DND-41 (cell line): ENCODE data around the gene BOD1.

Experiments used
- ATAC-seq: fragments of 200-7000 bp; cut with Tn5 transposase; 3 replicates; pipeline ENCODE4 v1.9.1; 2021; ENCODE audit warnings: low read depth; ENCODE audit not compliant: insufficient read depth
- DNase-seq: peaks from one replicate; pipeline ENCODE4 v3.0.0-alpha.2; 2020
- H2AFZ ChIP-seq: 2 replicates; pipeline ENCODE4 v1.6.0; 2012; ENCODE audit warnings: low read depth, low read length
- H3K27ac ChIP-seq: 2 replicates; pipeline ENCODE4 v1.5.1; 2012; ENCODE audit warnings: low read length, inconsistent platforms
- H3K27me3 ChIP-seq: fragments of 200-600 bp; sonication (generic); 2 replicates; pipeline ENCODE4 v1.6.0; 2012; ENCODE audit warnings: low read length, mild to moderate bottlenecking, inconsistent platforms; ENCODE audit not compliant: insufficient read depth, poor library complexity
- H3K36me3 ChIP-seq: 2 replicates; pipeline ENCODE4 v1.5.1; 2012; ENCODE audit warnings: low read length, inconsistent platforms; ENCODE audit not compliant: insufficient read depth
- H3K4me1 ChIP-seq: 2 replicates; pipeline ENCODE4 v1.5.1; 2012; ENCODE audit warnings: mild to moderate bottlenecking, low read length; ENCODE audit not compliant: insufficient read depth
- H3K4me2 ChIP-seq: 2 replicates; pipeline ENCODE4 v1.6.0; 2012; ENCODE audit warnings: mild to moderate bottlenecking, moderate library complexity, low read length, inconsistent platforms; ENCODE audit not compliant: insufficient read depth
- H3K4me3 ChIP-seq, 2 experiments: fragments of 200-600 bp in 1 of 2; shearing (Covaris generic) in 1 of 2; 2 replicates each; pipeline ENCODE4 v1.5.1; 2012 to 2016; ENCODE audit warnings: inconsistent platforms in 2 of 2, low read length in 2 of 2, mild to moderate bottlenecking in 2 of 2, low read depth in 1 of 2, moderate library complexity in 1 of 2
- H3K79me2 ChIP-seq: 2 replicates; pipeline ENCODE4 v1.6.0; 2012; ENCODE audit warnings: low read length, inconsistent platforms; ENCODE audit not compliant: insufficient read depth
- H3K9ac ChIP-seq: 2 replicates; pipeline ENCODE4 v1.6.0; 2012; ENCODE audit warnings: low read depth, mild to moderate bottlenecking, inconsistent platforms, low read length, moderate library complexity
- H3K9me3 ChIP-seq: 2 replicates; pipeline ENCODE4 v1.5.1; 2012; ENCODE audit warnings: low read length, moderate library complexity, mild to moderate bottlenecking, inconsistent platforms; ENCODE audit not compliant: insufficient read depth, severe bottlenecking
- H4K20me1 ChIP-seq: 2 replicates; pipeline ENCODE4 v1.6.0; 2012; ENCODE audit warnings: low read length; ENCODE audit not compliant: insufficient read depth
- CTCF ChIP-seq: IDR thresholded peaks from 2 replicates; pipeline ENCODE4 v1.5.1; 2012; ENCODE audit warnings: borderline replicate concordance, low read length, moderate library complexity, mild to moderate bottlenecking; ENCODE audit not compliant: poor library complexity, severe bottlenecking; ENCODE audit errors: extremely low read depth
- EZH2 ChIP-seq: IDR thresholded peaks from 3 replicates; pipeline ENCODE4 v1.6.1; 2012; ENCODE audit warnings: borderline replicate concordance, low read depth, mild to moderate bottlenecking, moderate library complexity, low read length, inconsistent platforms; ENCODE audit not compliant: severe bottlenecking

BOD1 gene

GRCh38 chr5:173568703-173569102 lies 47.7 kb downstream of the BOD1 start:
- H3K27ac ChIP-seq, result no peak overlapping the region
- no peak overlapping the region for H3K4me2 ChIP-seq
- no peak overlapping the region for H2AFZ ChIP-seq
- H3K27me3 ChIP-seq, result peaks cover 12% of the 10 kb centered on the region
- H3K4me3 ChIP-seq, result no peak overlapping the region
- H3K36me3 ChIP-seq, result no peaks in the 10 kb centered on the region
- H3K9me3 ChIP-seq, result no peaks in the 10 kb centered on the region
- H3K4me1 ChIP-seq, result 0 out of 2 replicates have a peak, but pooled peaks cover 4% of the 10 kb centered on the region
- H3K79me2 ChIP-seq, result no peaks in the 10 kb centered on the region
- ATAC-seq (no peak), DNase-seq (no peak)
- H3K9ac ChIP-seq, result no peak overlapping the region
- TF ChIP-seq EZH2, result no peak
- no peak for TF ChIP-seq CTCF
- H4K20me1 ChIP-seq, result no peaks in the 10 kb centered on the region

GRCh38 chr5:173568128-173568527 lies 48.3 kb downstream of the BOD1 start:
- H2AFZ ChIP-seq, result no peak overlapping the region
- TF ChIP-seq CTCF (no peak), EZH2 (no peak)
- 0 out of 2 replicates have a peak, but pooled peaks cover 4% of the 10 kb centered on the region for H3K4me1 ChIP-seq
- no peaks in the 10 kb centered on the region for H3K36me3 ChIP-seq
- H3K4me2 ChIP-seq, result no peak overlapping the region
- DNase-seq (no peak), ATAC-seq (no peak)
- no peak overlapping the region for H3K9ac ChIP-seq
- no peaks in the 10 kb centered on the region for H4K20me1 ChIP-seq
- H3K27me3 ChIP-seq, result peaks cover 11% of the 10 kb centered on the region
- H3K79me2 ChIP-seq, result no peaks in the 10 kb centered on the region
- H3K4me3 ChIP-seq, result no peak overlapping the region
- H3K9me3 ChIP-seq, result no peaks in the 10 kb centered on the region
- no peak overlapping the region for H3K27ac ChIP-seq

GRCh38 chr5:173567548-173567947 lies 48.9 kb downstream of the BOD1 start:
- DNase-seq (no peak), ATAC-seq (no peak)
- Histone ChIP-seq H3K4me2 (no peak overlapping the region), H3K4me3 (no peak overlapping the region), H3K9me3 (no peaks in the 10 kb centered on the region), H3K27ac (no peak overlapping the region), H4K20me1 (no peaks in the 10 kb centered on the region), H2AFZ (no peak overlapping the region), H3K4me1 (no peaks in the 10 kb centered on the region), H3K36me3 (no peaks in the 10 kb centered on the region), H3K79me2 (no peaks in the 10 kb centered on the region), H3K27me3 (peaks cover 5% of the 10 kb centered on the region), H3K9ac (no peak overlapping the region)
- TF ChIP-seq EZH2, result no peak
- no peak for TF ChIP-seq CTCF
